Stimulated activated CD8-positive, alpha-beta memory T cell treated with anti-CD3 and anti-CD28 coated beads, Interleukin-15, amount 100 ng/mL, for 1 hour (primary cell): ENCODE results near the gene CDKN2C.
"Not testable (repeated sequence)": the region's sequence is repeated elsewhere in the genome, so short reads cannot be mapped to it uniquely, and the experiment has no call there.

ENCODE experiments used
- DNase-seq: peaks from one replicate; pipeline ENCODE4 v3.0.0-alpha.2; 2020; ENCODE audit warnings: low read depth

Gene CDKN2C

DNA sequence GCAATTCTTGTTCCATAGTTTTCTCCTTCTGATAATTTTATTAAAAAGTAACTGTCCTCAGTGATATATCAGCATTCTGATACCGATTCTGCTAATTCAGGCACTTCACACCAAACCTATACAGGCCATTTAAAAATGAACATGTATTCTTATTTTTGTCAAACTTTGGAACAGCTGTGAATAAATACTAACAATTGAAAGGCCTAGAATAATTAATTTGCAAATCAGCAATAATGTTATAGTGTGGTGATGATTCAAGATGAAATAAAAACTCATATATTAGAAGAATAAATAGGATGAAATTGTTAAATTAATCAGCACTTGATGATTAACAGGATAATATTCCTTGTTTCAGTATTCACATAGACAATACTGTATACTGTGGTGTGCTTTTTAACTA is 9.9 kb downstream of the CDKN2C start:
- no peak for DNase-seq

DNA sequence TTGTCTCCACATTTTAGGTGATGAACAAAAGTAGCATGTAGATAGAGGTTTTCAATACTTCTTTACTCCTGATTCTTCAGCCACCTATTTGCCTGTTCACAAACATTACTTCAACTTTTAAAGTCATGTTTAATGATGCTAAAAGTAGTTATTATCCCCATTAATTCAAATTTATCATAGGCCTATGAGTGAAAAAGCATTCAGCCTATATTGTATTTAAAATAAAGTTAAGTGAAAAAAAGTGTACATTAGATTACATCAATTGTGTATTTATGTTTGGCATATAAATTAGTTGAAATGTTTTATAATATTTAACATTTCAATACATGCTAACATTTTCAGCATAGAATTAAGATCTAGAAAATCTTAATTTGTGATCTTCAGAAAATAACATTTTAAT is 10.5 kb downstream of the CDKN2C start:
- DNase-seq: no peak

DNA sequence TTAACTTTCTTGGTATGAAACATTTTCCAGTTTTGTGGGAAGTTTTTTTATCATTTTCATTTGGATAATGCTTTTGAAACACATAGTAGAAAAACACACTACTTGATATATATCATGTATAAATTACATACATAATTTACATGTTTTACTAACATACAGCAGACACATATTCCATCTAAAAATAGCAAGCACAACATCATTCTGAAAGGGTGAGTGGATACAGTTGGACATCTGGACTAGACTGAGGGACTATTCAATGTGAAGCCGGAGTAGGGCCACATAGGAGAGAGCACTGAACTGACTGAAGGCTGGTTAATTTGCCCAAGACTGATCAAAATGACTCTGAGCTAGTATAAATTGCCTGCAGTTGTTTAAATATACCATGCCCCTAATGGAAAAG is 11.7 kb downstream of the CDKN2C start:
- no peak for DNase-seq

DNA sequence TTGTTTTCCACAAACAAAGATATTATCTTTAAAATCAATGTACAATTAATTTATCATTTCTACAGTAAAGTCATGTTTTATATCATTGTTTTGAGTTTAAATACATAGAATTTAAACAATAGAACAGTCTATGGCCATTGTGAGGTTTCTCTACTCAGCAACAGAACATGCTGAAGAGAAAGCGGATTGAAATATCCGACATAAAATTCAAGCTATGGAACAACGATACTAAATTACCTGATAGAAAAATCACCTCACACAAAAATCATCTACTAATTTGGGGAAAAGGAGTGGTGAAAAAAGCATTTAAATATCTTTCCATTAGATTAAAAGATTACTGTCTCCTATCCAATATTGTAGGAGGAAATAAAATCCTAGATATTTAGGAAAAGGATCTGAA is 12.6 kb downstream of the CDKN2C start:
- DNase-seq: no peak

DNA sequence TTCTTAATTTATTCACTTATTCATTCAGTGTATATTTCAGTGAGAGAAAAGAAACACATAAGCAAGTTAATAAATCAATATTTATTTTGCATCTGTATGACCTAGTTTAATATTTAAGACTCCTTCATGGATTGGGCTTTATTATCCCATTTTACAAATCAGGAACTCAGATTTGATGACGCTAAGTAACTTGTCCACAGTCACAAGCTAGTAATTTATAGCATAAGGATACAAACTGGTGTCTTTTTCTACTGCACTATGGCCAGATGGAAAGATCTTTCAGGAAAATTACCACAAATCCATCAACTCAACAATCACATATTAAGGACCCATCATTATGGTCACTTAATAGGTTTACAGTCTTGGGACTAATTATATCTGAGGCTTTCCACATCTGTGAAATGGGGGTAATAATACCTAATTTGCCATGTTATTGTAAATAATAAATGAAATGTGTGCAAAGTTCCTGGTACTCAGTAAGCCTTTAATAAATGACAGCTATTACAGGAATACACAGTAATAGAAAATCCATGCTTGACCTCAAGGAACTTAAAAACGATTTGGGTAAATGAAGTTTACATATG is 13.3 kb downstream of the CDKN2C start:
- no peak for DNase-seq

DNA sequence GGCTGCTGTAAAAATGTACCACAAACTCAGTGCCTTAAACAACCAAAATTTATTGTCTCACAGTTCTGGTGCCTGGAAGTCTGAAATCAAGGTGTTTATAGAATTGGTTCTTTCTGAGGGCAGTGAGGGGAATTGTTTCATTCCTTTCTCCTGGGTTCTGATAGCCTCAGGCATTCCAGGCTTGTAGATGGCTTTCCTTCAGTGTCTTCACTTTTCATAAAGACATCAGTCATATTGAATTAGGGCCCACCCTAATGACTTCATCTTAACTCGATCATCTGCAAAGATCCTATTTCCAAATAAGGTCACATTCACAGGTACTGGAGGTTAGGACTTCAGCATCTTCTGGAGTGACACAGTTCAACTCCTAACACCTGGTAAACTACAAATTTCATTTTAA is 15.0 kb downstream of the CDKN2C start:
- no peak for DNase-seq

DNA sequence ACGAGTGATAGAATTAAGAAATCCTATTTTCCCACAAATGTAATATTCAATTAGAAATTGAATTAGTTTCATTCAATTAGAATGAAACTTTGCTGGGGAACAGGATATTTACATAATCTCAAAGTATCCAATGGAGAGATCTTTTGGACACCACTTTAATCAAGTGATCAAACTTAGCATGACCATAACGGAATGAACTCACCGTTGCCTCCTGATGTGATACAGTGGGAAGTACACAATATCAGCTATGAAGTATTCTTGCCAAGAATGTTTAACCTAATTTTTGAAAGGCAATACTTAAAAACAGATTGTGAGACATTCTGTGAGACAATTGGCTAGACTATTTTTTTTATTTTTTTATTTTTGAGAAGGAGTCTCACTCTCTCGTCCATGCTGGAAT is 16.6 kb downstream of the CDKN2C start:
- no peak for DNase-seq

DNA sequence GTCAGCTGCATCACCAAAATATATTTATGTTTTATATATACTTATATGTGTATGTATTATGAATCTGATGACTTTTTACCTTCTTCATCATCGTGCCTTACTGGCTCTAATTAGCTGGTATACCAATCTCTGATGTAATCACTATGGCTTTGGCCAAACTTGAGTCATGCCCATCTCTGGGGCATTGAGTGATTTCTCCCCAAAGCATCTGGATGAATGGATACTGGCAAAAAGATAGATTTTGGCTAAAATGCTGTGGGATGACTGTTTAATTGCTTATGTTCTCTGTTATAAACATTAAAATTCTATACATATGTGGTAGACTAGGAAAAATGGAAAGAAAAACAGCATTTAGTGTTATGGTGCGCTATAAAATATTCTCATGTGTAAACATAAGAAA is 19.6 kb downstream of the CDKN2C start:
- no peak for DNase-seq

DNA sequence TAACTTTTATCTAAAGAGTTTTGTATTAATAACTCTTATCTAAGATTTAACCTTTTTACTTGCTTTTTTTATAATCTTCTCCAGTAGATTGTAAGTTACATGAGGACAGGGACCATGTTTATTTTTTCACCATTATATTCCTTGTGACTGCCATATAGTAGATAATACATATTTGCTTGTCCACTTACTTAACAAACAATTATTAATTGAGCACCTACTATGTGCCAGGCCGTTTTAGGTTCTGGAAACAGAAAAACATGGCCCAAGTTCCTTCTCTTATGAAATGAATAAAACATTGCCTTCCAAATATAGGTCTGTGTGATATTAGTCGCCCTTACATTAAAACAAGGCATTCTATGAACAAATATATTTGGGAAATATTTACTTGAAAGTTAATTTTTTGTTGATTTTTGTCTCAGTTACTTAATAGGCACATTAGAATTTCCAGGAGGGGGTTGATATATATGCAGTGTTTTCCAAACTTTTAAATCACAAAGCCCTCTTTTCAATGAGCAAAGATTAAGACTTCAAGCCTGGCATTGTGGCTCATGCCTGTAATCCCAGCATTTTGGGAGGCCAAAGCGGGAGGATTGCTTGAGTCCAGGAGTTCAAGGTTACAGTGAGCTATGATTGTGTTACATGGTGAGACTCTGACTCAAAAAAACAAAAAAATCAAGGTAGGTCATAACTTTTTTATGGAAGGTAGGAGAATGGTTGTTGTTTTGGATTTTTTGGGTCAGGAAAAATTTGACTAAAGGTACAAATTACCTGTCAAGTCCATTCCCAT is 22.7 kb downstream of the CDKN2C start:
- DNase-seq: no peak

DNA sequence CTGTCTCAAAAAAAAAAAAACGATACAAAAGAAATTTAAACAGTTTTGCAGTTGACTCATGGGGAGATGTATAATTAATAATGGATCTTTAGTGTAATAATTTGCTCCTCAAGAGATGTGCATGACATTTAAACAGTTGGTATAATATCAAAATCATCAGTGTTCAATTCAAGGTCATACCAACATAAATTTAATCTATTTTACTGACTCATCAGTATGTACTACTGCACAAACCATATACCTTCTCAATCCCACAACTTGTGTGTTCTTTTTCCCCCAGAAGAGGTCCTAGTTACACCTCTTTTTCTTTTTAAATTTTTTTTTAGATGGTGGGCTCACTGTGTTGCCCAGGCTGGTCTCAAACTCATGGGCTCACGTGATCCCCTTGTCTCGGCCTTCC is 23.6 kb downstream of the CDKN2C start:
- no peak for DNase-seq

DNA sequence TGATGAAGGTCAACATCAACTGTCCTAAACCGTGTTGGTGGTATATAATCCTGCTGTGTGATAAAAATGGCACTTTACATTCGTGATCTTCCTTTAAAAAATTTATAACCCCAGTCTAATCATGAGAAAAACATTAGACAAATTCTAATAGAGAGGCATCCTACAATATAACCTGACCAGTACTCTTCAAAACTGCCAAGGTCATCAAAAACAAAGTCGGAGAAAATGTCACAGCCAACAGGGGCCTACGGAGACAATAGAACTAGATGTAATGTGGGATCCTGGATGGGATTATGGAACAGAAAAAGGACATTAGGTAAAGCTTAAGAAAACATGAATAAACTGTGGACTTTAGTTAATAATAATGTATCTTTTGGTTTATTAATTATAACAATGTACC is 25.0 kb downstream of the CDKN2C start:
- no peak for DNase-seq

DNA sequence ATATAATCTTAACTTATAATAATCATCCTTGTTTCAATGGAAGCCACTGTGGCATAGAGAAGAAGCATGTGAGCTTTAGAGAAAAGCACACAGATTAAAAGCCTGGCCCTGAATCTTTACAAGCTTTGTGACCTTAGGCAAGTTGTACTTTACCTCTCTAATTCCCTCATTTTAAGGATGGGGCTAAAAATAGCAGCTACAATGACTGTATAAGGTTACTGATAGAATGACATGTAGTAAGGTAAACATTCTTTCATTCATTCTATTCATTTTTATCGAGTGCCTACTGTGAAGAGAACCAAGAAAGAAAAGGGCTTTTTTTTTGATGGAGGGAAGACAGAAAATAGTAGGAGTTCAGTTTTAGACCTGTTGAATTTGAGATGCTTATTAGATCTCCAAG is 25.6 kb downstream of the CDKN2C start:
- DNase-seq: no peak

DNA sequence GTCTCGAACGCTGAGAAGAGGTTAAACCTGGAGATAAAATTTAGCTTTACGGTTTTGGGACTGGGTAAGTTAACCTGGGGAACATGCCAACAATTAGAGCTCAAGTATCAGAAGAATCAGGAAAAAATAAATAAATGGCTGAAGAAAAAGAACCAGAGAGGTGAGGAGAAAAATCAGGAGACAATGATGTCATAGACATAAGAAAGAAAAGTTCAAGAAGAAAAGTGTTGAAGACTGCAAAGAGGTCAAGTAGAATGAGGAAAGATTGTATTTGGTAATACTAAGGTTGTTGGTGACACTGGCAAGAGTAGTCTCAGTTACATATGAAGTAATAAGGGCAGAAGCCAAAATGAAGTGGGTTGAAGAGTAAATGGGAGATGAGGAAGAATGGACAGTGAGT is 26.0 kb downstream of the CDKN2C start:
- DNase-seq: no peak

DNA sequence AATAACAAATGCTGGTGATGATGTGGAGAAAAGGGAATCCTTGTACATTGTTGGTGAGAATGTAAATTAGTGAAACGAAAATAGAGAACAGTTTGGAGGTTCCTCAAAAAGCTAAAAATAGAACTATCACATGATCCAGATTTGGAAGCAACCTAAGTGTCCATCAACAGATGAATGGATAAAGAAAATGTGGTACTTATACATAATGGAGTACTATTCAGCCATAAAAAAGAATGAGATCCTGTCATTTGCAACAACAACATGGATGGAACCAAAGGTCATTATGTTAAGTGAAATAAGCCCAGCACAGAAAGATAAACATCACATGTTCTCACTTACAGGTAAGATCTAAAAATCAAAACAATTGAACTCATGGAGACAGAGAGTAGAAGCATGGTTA is 29.3 kb downstream of the CDKN2C start:
- not testable (repeated sequence) for DNase-seq

DNA sequence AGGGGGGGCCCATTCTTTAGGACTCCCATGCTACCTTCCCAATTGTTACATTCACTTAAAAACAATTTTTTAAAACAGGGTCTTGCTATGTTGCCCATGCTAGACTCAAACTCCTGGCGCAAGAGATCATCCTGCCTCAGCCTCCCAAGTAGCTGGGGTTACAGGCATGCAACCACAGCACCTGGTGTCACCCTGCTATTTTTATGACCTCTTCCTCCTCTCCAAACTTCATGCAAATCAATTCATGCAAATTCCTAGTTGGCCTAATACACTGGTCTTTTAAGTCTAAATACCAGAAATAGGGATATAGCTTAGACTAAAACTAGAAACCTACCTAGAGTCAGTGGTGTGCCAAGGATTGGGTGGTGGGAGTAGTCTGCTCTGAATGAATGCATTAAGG is 30.1 kb downstream of the CDKN2C start:
- DNase-seq: no peak

DNA sequence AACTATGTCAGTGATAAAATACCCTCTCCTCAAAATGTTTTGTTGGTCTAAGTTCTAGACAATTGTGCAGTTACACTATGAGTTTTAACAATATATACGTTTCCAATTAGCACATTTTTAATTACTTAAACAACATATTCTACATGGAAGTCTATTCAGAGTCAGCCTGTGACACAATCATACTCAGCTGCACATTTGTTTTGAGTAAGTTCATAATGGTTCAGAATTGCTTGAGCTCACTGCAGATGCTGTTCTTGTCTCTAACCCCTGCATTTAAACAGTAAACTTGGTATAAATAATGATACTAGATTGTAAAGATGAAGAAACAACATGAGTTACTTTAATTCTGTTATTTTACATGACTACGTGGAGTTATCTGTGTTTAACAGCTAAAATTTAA is 30.6 kb downstream of the CDKN2C start:
- no peak for DNase-seq

DNA sequence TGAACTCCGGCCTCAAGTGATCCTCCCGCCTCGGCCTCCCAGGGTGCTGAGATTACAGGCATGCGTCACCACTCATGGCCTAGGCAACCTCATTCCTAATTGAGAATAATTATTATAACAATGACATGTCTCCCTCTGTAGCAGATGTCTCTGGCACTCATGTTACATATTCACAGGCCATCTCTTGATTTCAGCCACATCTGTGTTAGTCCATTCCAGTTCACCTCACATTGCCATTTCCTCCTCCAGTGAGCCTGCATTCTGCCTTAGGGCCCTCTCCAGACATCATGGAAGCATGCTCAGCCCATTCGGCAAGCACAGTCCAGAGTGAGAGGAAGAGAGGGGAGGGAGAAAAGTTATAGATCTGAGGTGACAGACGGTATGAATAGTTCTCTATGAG is 32.5 kb downstream of the CDKN2C start:
- DNase-seq: no peak

DNA sequence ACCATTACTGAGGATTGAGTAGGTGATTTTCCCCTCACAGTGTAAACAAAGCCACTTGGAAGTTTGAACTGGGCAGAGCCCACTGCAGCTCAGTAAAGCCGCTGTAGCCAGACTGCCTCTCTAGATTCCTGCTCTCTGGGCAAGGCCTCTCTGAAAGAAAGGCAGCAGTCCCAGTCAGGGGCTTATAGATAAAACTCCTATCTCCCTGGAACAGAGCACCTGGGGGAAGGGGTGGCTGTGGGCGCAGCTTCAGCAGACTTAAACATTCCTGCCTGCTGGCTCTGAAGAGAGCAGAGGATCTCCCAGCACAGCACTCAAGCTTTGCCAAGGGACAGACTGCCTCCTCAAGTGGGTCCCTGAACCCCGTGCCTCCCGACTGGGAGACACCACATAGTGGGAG is 35.5 kb downstream of the CDKN2C start:
- not testable (repeated sequence) for DNase-seq

DNA sequence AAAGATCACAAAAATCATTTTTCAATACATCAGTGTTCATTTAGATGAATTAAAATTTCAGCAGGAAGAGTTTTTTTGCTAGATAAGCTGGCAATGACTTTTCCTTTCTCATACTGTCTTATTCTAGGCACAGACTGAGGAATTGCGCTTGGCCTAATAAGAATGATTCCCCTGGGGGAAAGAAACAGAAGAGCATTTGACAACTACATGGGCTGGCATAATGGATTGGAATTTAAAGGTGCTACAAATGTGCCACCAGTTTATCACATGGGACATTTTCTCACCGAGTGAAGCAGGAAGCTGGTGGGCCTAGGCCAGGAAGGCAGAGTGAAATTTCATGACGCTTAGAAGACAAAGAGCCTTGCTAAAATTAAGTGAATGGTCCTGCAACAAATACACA is 39.3 kb downstream of the CDKN2C start:
- no peak for DNase-seq

DNA sequence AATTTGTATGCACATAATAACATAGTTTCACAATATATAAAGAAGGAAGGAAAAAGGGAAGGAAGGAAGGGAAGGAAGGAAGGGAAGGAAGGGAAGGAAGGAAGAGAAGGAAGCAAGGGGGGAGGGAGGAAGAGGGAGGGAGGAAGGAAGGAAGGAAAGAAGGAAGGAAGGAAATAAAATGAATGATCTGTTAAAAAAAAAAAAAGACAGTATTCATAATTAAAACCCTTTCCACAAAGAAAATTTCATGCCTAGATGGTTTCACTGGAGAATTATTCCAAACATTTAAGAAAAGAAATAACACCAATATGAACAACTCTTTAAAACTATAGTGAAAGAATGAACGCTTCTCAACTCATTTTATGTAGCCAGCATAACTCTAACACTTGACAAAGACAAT is 44.8 kb downstream of the CDKN2C start:
- no peak for DNase-seq

DNA sequence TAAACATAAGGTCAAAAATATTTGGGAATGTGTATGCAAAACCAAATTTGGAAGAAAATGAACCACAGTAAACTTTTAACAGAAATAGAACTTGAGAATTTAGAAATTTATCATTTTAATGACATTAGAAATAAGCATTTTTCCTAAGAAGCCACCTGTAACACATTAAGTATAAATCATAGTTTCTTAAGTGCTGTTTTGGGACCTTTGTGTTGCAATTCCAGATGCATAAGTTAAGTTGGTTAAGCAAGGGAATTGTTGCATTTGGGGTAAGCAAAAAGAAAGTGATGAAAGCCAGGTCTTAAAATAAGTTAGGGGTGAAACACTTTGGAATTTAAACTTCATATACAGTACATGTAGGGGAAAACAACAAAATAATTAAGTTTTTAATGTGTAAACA is 49.8 kb downstream of the CDKN2C start:
- DNase-seq: no peak
